Measurements from ENCODE around the gene OXSR1.
"Not testable (repeated sequence)": the region's sequence is repeated elsewhere in the genome, so short reads cannot be mapped to it uniquely, and the experiment has no call there.

The OXSR1 gene

GRCh38 chr3:38235466-38235865 lies 70.1 kb downstream of the OXSR1 start:
- no peak for DNase-seq

- no peak for DNase-seq
These were observed 73.2 kb downstream of the OXSR1 start for GRCh38 chr3:38238416-38239008.

GRCh38 chr3:38242812-38243211 lies 77.5 kb downstream of the OXSR1 start:
- not testable (repeated sequence) for DNase-seq

GRCh38 chr3:38245930-38246329 lies 80.6 kb downstream of the OXSR1 start:
- DNase-seq = no peak

GRCh38 chr3:38247366-38248035 lies 82.2 kb downstream of the OXSR1 start:
- no peak for DNase-seq

GRCh38 chr3:38250198-38250597 lies 84.9 kb downstream of the OXSR1 start:
- no peak for DNase-seq

- DNase-seq = no peak
These were observed 85.9 kb downstream of the OXSR1 start for GRCh38 chr3:38251197-38251596.

GRCh38 chr3:38253704-38254103 lies 88.4 kb downstream of the OXSR1 start:
- DNase-seq = no peak

- no peak for DNase-seq
These were observed 89.5 kb downstream of the OXSR1 start for GRCh38 chr3:38254872-38255271.

- DNase-seq = no peak
These were observed 90.3 kb downstream of the OXSR1 start for GRCh38 chr3:38255627-38256026.

- DNase-seq = no peak
These were observed 92.2 kb downstream of the OXSR1 start for GRCh38 chr3:38257583-38257982.

GRCh38 chr3:38260474-38260873 lies 95.1 kb downstream of the OXSR1 start:
- no peak for DNase-seq

- no peak for DNase-seq
These were observed 99.0 kb downstream of the OXSR1 start for GRCh38 chr3:38264353-38264771.

- DNase-seq = no peak
These were observed 99.4 kb downstream of the OXSR1 start for GRCh38 chr3:38264779-38265178.

GRCh38 chr3:38265604-38266307 lies 100.4 kb downstream of the OXSR1 start, which contains the start of gene SLC22A13:
TSS of gene SLC22A13 (plus strand) at chr3:38265812. CDS start at chr3:38265861, 49 bp downstream.
- DNase-seq = no peak

- no peak for DNase-seq
These were observed 101.5 kb downstream of the OXSR1 start for GRCh38 chr3:38266810-38267209.

- no peak for DNase-seq
These were observed 102.3 kb downstream of the OXSR1 start for GRCh38 chr3:38267662-38268061.

GRCh38 chr3:38268087-38268486 lies 102.8 kb downstream of the OXSR1 start:
- no peak for DNase-seq

- DNase-seq = no peak
These were observed 103.2 kb downstream of the OXSR1 start for GRCh38 chr3:38268522-38268921.

- no peak for DNase-seq
These were observed 105.3 kb downstream of the OXSR1 start for GRCh38 chr3:38270606-38271005.

GRCh38 chr3:38271553-38271952 lies 106.2 kb downstream of the OXSR1 start:
- no peak for DNase-seq

- DNase-seq = no peak
These were observed 109.7 kb downstream of the OXSR1 start for GRCh38 chr3:38274864-38275649.

GRCh38 chr3:38275658-38276057 lies 110.3 kb downstream of the OXSR1 start:
- DNase-seq = no peak
